Right renal pelvis (tissue), 4 donors: Measurements from ENCODE around the gene MT1G. TPM values are rescaled to one million over a fixed set of nuclear protein-coding genes. Genes with fewer than 3 reads are reported as not detected.
"Not testable (repeated sequence)": the region's sequence is repeated elsewhere in the genome, so short reads cannot be mapped to it uniquely, and the experiment has no call there.

ENCODE experiments used
- DNase-seq, 4 donors: peaks; one replicate each; pipeline ENCODE4 v3.0.0-alpha.2; 2013; ENCODE audit warnings: low read depth in 4 of 4, low spot score in 3 of 4, missing footprints in 1 of 4
- polyA plus RNA-seq, 4 donors: library from polyadenylated mRNA; unstranded; fragments of 120-200 nt; gene quantifications; one replicate each; pipeline ENCODE4 v1.2.1, GENCODE V29; 2013; ENCODE audit not compliant: insufficient read length in 4 of 4

Gene MT1G
- polyA plus RNA-seq, 4 donors, result 16.8 to 231 (median 62.7) TPM

- DNase-seq, result no peak
Measured at GRCh38 chr16:56669005-56669839, 1.4 kb upstream of the MT1G start, which contains the start of gene MT1H. MT1H (plus strand) TSS chr16:56669814; CDS start chr16:56669885, 71 bp downstream.

GRCh38 chr16:56665286-56666261, 2.3 kb downstream of the MT1G start:
- not testable (repeated sequence) for DNase-seq

- no peak for DNase-seq
Measured at GRCh38 chr16:56664506-56664905, 3.4 kb downstream of the MT1G start.

GRCh38 chr16:56662357-56663354, 5.2 kb downstream of the MT1G start:
- no peak for DNase-seq

GRCh38 chr16:56658327-56658875, 9.5 kb downstream of the MT1G start:
- no peak for DNase-seq

GRCh38 chr16:56657555-56658326, 10.1 kb downstream of the MT1G start, which contains the start of gene MT1F:
MT1F (plus strand) TSS chr16:56657959; CDS start chr16:56658059, 100 bp downstream.
- peak in 3 of 4 donors; percentile 41 to 62 (median 61) for DNase-seq

GRCh38 chr16:56653218-56653617, 14.6 kb downstream of the MT1G start:
- no peak for DNase-seq

GRCh38 chr16:56652600-56652999, 15.3 kb downstream of the MT1G start:
- DNase-seq, result no peak

- no peak for DNase-seq
Measured at GRCh38 chr16:56651586-56651985, 16.3 kb downstream of the MT1G start, which contains the start of gene MT1B. MT1B (plus strand) TSS chr16:56651886; CDS start chr16:56651954, 68 bp downstream.

- DNase-seq, result no peak
Measured at GRCh38 chr16:56649820-56650219, 18.0 kb downstream of the MT1G start.

- no peak for DNase-seq
Measured at GRCh38 chr16:56649271-56649670, 18.6 kb downstream of the MT1G start.

GRCh38 chr16:56647641-56648431, 20.0 kb downstream of the MT1G start:
- no peak for DNase-seq

GRCh38 chr16:56645838-56646237, 22.0 kb downstream of the MT1G start:
- DNase-seq, result no peak

GRCh38 chr16:56645311-56645710, 22.6 kb downstream of the MT1G start:
- DNase-seq, result no peak

- DNase-seq, result no peak
Measured at GRCh38 chr16:56643833-56644232, 24.0 kb downstream of the MT1G start.

- DNase-seq, result no peak
Measured at GRCh38 chr16:56643080-56643778, 24.6 kb downstream of the MT1G start.

GRCh38 chr16:56641166-56641565, 26.7 kb downstream of the MT1G start:
- DNase-seq, result no peak
